Measurements from ENCODE around the gene ANXA10. TPM values are rescaled to one million over a fixed set of nuclear protein-coding genes. Genes with fewer than 3 reads are reported as not detected.

ANXA10 gene
- total RNA-seq, 1 donor from 2014 or later: not detected

- no peaks in the 10 kb centered on the region for H3K27me3 Mint-ChIP-seq
- H3K4me3 Mint-ChIP-seq (ENCODE audit: low read depth): no peak overlapping the region
- no peaks in the 10 kb centered on the region for H3K36me3 Mint-ChIP-seq (ENCODE audit: insufficient read depth)
- H3K9me3 Mint-ChIP-seq (ENCODE audit: low read depth): no peaks in the 10 kb centered on the region
- H3K27ac Mint-ChIP-seq: no peak overlapping the region
- DNase-seq (ENCODE audit: low spot score, unreplicated experiment): no peak
- no peak for TF ChIP-seq CTCF (IDR thresholded peaks at IDR 0.05; ENCODE audit: unreplicated experiment)
- peaks cover 4% of the 10 kb centered on the region for H3K4me1 Mint-ChIP-seq (ENCODE audit: low read depth)
Observed at GRCh38 chr4:168097161-168097560, 4.8 kb downstream of the ANXA10 start.

GRCh38 chr4:168098248-168098717 is 5.9 kb downstream of the ANXA10 start:
- peaks cover 1% of the 10 kb centered on the region for H3K4me1 Mint-ChIP-seq (ENCODE audit: low read depth)
- H3K27me3 Mint-ChIP-seq: no peaks in the 10 kb centered on the region
- H3K36me3 Mint-ChIP-seq (ENCODE audit: insufficient read depth): no peaks in the 10 kb centered on the region

GRCh38 chr4:168099195-168099594 is 6.9 kb downstream of the ANXA10 start:
- no peaks in the 10 kb centered on the region for H3K36me3 Mint-ChIP-seq (ENCODE audit: insufficient read depth)
- DNase-seq (ENCODE audit: low spot score, unreplicated experiment): no peak
- no peak overlapping the region for H3K4me3 Mint-ChIP-seq (ENCODE audit: low read depth)
- no peak overlapping the region for H3K27ac Mint-ChIP-seq
- no peaks in the 10 kb centered on the region for H3K27me3 Mint-ChIP-seq
- no peaks in the 10 kb centered on the region for H3K9me3 Mint-ChIP-seq (ENCODE audit: low read depth)
- H3K4me1 Mint-ChIP-seq (ENCODE audit: low read depth): peaks cover 1% of the 10 kb centered on the region
- TF ChIP-seq CTCF (IDR thresholded peaks at IDR 0.05; ENCODE audit: unreplicated experiment): no peak

More at GRCh38 chr4:168098248-168098717, 5.9 kb downstream of the ANXA10 start:
- DNase-seq (ENCODE audit: low spot score, unreplicated experiment): no peak
- Mint-ChIP-seq H3K4me3 (ENCODE audit: low read depth) (no peak overlapping the region), H3K9me3 (ENCODE audit: low read depth) (no peaks in the 10 kb centered on the region), H3K27ac (no peak overlapping the region)
- no peak for TF ChIP-seq CTCF (IDR thresholded peaks at IDR 0.05; ENCODE audit: unreplicated experiment)

- H3K4me3 Mint-ChIP-seq (ENCODE audit: low read depth): no peak overlapping the region
- no peak for DNase-seq (ENCODE audit: low spot score, unreplicated experiment)
- no peak overlapping the region for H3K27ac Mint-ChIP-seq
- H3K9me3 Mint-ChIP-seq (ENCODE audit: low read depth): peaks cover 7% of the 10 kb centered on the region
- TF ChIP-seq CTCF (IDR thresholded peaks at IDR 0.05; ENCODE audit: unreplicated experiment): no peak
- peaks cover 2% of the 10 kb centered on the region for H3K4me1 Mint-ChIP-seq (ENCODE audit: low read depth)
- no peaks in the 10 kb centered on the region for H3K36me3 Mint-ChIP-seq (ENCODE audit: insufficient read depth)
- H3K27me3 Mint-ChIP-seq: no peaks in the 10 kb centered on the region
Observed at GRCh38 chr4:168101026-168101425, 8.7 kb downstream of the ANXA10 start.

GRCh38 chr4:168102403-168102802 is 10.1 kb downstream of the ANXA10 start:
- Mint-ChIP-seq H3K36me3 (ENCODE audit: insufficient read depth) (no peaks in the 10 kb centered on the region), H3K4me3 (ENCODE audit: low read depth) (no peak overlapping the region), H3K4me1 (ENCODE audit: low read depth) (peaks cover 2% of the 10 kb centered on the region), H3K27ac (no peak overlapping the region), H3K9me3 (ENCODE audit: low read depth) (peaks cover 7% of the 10 kb centered on the region), H3K27me3 (no peaks in the 10 kb centered on the region)
- no peak for TF ChIP-seq CTCF (IDR thresholded peaks at IDR 0.05; ENCODE audit: unreplicated experiment)
- no peak for DNase-seq (ENCODE audit: low spot score, unreplicated experiment)
